H1 (cell line): Measurements from ENCODE around the gene ALPP. TPM values are rescaled to one million over a fixed set of nuclear protein-coding genes. Genes with fewer than 3 reads are reported as not detected.

Experiments
- ASH2L ChIP-seq: fragments of 200-600, 300-600 bp; sonication (generic); IDR thresholded peaks from one replicate; pipeline ENCODE4 v1.7.1; 2017; ENCODE audit warnings: low read length
- CREB1 ChIP-seq: IDR thresholded peaks from 2 replicates; pipeline ENCODE4 v1.6.1; 2012; ENCODE audit warnings: inconsistent platforms
- EZH2 ChIP-seq: fragments of 200-600 bp; sonication (generic); IDR thresholded peaks from 2 replicates; pipeline ENCODE4 v1.7.1; 2012; ENCODE audit warnings: low read depth, mild to moderate bottlenecking, moderate library complexity, low read length, inconsistent platforms; ENCODE audit not compliant: severe bottlenecking
- GABPA ChIP-seq: IDR thresholded peaks from 2 replicates; pipeline ENCODE4 v1.6.1; 2011; ENCODE audit warnings: mild to moderate bottlenecking, low read length, moderate library complexity, borderline replicate concordance; ENCODE audit not compliant: insufficient read depth
- GTF2F1 ChIP-seq: IDR thresholded peaks from 2 replicates; pipeline ENCODE4 v1.6.1; 2012; ENCODE audit warnings: low read depth, low read length, improper control_type of control experiment, borderline replicate concordance
- HDAC2 ChIP-seq, 2 experiments: fragments of 300-600 bp in 1 of 2; sonication (generic) in 1 of 2; IDR thresholded peaks; 2 replicates each; pipeline ENCODE4 v1.6.1; 2011 to 2012; ENCODE audit warnings: low read depth in 2 of 2, low read length in 2 of 2, mild to moderate bottlenecking in 2 of 2, moderate library complexity in 2 of 2, borderline replicate concordance in 1 of 2, inconsistent platforms in 1 of 2
- JUND ChIP-seq: IDR thresholded peaks from 2 replicates; pipeline ENCODE4 v1.6.1; 2011; ENCODE audit warnings: mild to moderate bottlenecking, improper control_type of control experiment, low read length
- KDM5A ChIP-seq: fragments of 200-600 bp; IDR thresholded peaks from 2 replicates; pipeline ENCODE4 v1.7.1; 2012; ENCODE audit warnings: mild to moderate bottlenecking, low read length, inconsistent platforms, mixed read lengths
- POU5F1 ChIP-seq: IDR thresholded peaks from 2 replicates; pipeline ENCODE4 v1.6.1; 2011; ENCODE audit warnings: low read depth, mild to moderate bottlenecking, low read length, moderate library complexity
- RBBP5 ChIP-seq: IDR thresholded peaks from 2 replicates; pipeline ENCODE4 v1.7.1; 2012; ENCODE audit warnings: low read depth, mild to moderate bottlenecking, inconsistent platforms, low read length, moderate library complexity, borderline replicate concordance
- SIX5 ChIP-seq: IDR thresholded peaks from 2 replicates; pipeline ENCODE4 v1.6.1; 2011; ENCODE audit warnings: mild to moderate bottlenecking, low read depth, low read length
- SP2 ChIP-seq: IDR thresholded peaks from 2 replicates; pipeline ENCODE4 v1.6.1; 2012; ENCODE audit warnings: mild to moderate bottlenecking, low read length, inconsistent platforms
- SRF ChIP-seq: IDR thresholded peaks from 2 replicates; pipeline ENCODE4 v1.6.1; 2011; ENCODE audit warnings: mild to moderate bottlenecking, low read depth, low read length, moderate library complexity
- SUZ12 ChIP-seq: fragments of 200-600 bp; sonication (generic); IDR thresholded peaks from 2 replicates; pipeline ENCODE4 v1.6.1; 2012; ENCODE audit warnings: mild to moderate bottlenecking, inconsistent platforms, low read length, moderate library complexity, mixed read lengths
- TAF1 ChIP-seq: IDR thresholded peaks from 2 replicates; pipeline ENCODE4 v1.6.1; 2011; ENCODE audit warnings: mild to moderate bottlenecking, low read depth, low read length
- TBP ChIP-seq: IDR thresholded peaks from 2 replicates; pipeline ENCODE4 v1.6.1; 2011; ENCODE audit warnings: low read depth, low read length, improper control_type of control experiment
- TEAD4 ChIP-seq: IDR thresholded peaks from 2 replicates; pipeline ENCODE4 v1.6.1; 2012; ENCODE audit warnings: low read depth, low read length, inconsistent platforms, mixed read lengths
- polyA plus RNA-seq, 7 experiments: library from polyadenylated mRNA; depleted of rRNA in 3 of 7; stranded (reverse) in 5 of 7; unstranded in 2 of 7; fragments of >200 nt in 5 of 7; fragments of 200-250 nt in 2 of 7; gene quantifications; 1 replicate in 5 of 7; 2 replicates in 1 of 7; 4 replicates in 1 of 7; pipeline versions ENCODE4 v1.2.1 to v1.2.3, GENCODE V29; 2011 to 2013; ENCODE audit warnings: missing spikeins in 2 of 7, mixed read lengths in 2 of 7
- total RNA-seq: library from RNA; stranded (reverse); fragmentation: NEBNext Ultra II Directional; extraction: Animal tissue kit (Norgen Biotek cat#: 25700); gene quantifications from 2 replicates; pipeline ENCODE4 v1.2.1, GENCODE V29; 2021
- TF ChIP-seq, protein P1 (sequence below): IDR thresholded peaks from 2 replicates; pipeline ENCODE4 v1.6.1; 2011; ENCODE audit warnings: low read length, improper control_type of control experiment
- TF ChIP-seq, protein P2 (sequence below): IDR thresholded peaks from 2 replicates; pipeline ENCODE4 v1.6.1; 2012; ENCODE audit warnings: inconsistent platforms
- TF ChIP-seq, protein P3 (sequence below), 3 experiments: IDR thresholded peaks; 1 replicate in 2 of 3; 2 replicates in 1 of 3; pipeline versions ENCODE4 v1.5.1 to v1.6.1; 2011; ENCODE audit warnings: low read length in 3 of 3, mild to moderate bottlenecking in 3 of 3, inconsistent platforms in 2 of 3, low read depth in 1 of 3, moderate library complexity in 1 of 3; ENCODE audit not compliant: insufficient read depth in 1 of 3; ENCODE audit errors: control extremely low read depth in 1 of 3

ALPP gene
- total and polyA plus RNA-seq, 2 of the 8 experiments (the other 6 are each of a cell fraction or from before 2014, with no cell fraction given): 0.15 TPM

- no peak for TF ChIP-seq GTF2F1
- TF ChIP-seq, protein P1, sequence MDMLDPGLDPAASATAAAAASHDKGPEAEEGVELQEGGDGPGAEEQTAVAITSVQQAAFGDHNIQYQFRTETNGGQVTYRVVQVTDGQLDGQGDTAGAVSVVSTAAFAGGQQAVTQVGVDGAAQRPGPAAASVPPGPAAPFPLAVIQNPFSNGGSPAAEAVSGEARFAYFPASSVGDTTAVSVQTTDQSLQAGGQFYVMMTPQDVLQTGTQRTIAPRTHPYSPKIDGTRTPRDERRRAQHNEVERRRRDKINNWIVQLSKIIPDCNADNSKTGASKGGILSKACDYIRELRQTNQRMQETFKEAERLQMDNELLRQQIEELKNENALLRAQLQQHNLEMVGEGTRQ: no peak
- no peak for TF ChIP-seq SRF
- TF ChIP-seq SUZ12: peak; percentile 52
- no peak for TF ChIP-seq SIX5
- no peak; the same call in 1 of the 2 replicates for TF ChIP-seq TEAD4
- TF ChIP-seq KDM5A: no peak
- TF ChIP-seq ASH2L: peak; percentile 20
- no peak; a peak in 1 of 4 replicates for TF ChIP-seq HDAC2 (IDR thresholded peaks at IDR 0.05; ENCODE audit: borderline replicate concordance in 1 of 2, low read depth in 2 of 2, low read length in 2 of 2)
- TF ChIP-seq POU5F1: no peak
- TF ChIP-seq, protein P2, sequence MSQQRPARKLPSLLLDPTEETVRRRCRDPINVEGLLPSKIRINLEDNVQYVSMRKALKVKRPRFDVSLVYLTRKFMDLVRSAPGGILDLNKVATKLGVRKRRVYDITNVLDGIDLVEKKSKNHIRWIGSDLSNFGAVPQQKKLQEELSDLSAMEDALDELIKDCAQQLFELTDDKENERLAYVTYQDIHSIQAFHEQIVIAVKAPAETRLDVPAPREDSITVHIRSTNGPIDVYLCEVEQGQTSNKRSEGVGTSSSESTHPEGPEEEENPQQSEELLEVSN: peak; percentile 15; the same call in 1 of the 2 replicates
- TF ChIP-seq SP2: no peak
- TF ChIP-seq EZH2: peak; percentile 49
- TF ChIP-seq GABPA: 0 out of 2 replicates have a peak, but pooled peaks have one; percentile 16
- TF ChIP-seq TAF1: 0 out of 2 replicates have a peak, but pooled peaks have one; percentile 17
- no peak for TF ChIP-seq JUND
- no peak for TF ChIP-seq CREB1
- no peak; the same call in 1 of the 2 replicates for TF ChIP-seq RBBP5
- TF ChIP-seq, protein P3, sequence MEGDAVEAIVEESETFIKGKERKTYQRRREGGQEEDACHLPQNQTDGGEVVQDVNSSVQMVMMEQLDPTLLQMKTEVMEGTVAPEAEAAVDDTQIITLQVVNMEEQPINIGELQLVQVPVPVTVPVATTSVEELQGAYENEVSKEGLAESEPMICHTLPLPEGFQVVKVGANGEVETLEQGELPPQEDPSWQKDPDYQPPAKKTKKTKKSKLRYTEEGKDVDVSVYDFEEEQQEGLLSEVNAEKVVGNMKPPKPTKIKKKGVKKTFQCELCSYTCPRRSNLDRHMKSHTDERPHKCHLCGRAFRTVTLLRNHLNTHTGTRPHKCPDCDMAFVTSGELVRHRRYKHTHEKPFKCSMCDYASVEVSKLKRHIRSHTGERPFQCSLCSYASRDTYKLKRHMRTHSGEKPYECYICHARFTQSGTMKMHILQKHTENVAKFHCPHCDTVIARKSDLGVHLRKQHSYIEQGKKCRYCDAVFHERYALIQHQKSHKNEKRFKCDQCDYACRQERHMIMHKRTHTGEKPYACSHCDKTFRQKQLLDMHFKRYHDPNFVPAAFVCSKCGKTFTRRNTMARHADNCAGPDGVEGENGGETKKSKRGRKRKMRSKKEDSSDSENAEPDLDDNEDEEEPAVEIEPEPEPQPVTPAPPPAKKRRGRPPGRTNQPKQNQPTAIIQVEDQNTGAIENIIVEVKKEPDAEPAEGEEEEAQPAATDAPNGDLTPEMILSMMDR (IDR thresholded peaks at IDR 0.05; ENCODE audit: control extremely low read depth in 1 of 3, insufficient read depth in 1 of 3, low read depth in 1 of 3, low read length in 3 of 3): no peak
- no peak for TF ChIP-seq TBP
Measured at GRCh38 chr2:232419245-232420072, 40.9 kb downstream of the ALPP start (continued).
